GM06990 (cell line): ENCODE data around the gene NOL9.
A peak's percentile ranks its signal among the peaks of the same experiment; 100 is the strongest.

ENCODE experiments used
- DNase-seq: peaks from one replicate; pipeline ENCODE4 v3.0.0-alpha.2; 2011; ENCODE audit not compliant: insufficient read length; ENCODE audit errors: extremely low read depth
- H3K27me3 ChIP-seq: replicated peaks from 2 replicates; pipeline ENCODE4 v1.6.0; 2011; ENCODE audit warnings: low read length; ENCODE audit not compliant: control insufficient read depth, insufficient read depth
- H3K36me3 ChIP-seq: 2 replicates; pipeline ENCODE4 v1.5.1; 2011; ENCODE audit warnings: low read length; ENCODE audit not compliant: control insufficient read depth, insufficient read depth
- H3K4me3 ChIP-seq: replicated peaks from 2 replicates; pipeline ENCODE4 v1.5.1; 2011; ENCODE audit warnings: low read depth, mild to moderate bottlenecking, control low read depth, low read length
- TF ChIP-seq, protein P1 (sequence below): IDR thresholded peaks from 2 replicates; pipeline ENCODE4 v1.5.1; 2011; ENCODE audit warnings: low read length, control low read depth, mild to moderate bottlenecking, inconsistent platforms; ENCODE audit not compliant: insufficient read depth, poor library complexity, severe bottlenecking

NOL9 gene

DNA sequence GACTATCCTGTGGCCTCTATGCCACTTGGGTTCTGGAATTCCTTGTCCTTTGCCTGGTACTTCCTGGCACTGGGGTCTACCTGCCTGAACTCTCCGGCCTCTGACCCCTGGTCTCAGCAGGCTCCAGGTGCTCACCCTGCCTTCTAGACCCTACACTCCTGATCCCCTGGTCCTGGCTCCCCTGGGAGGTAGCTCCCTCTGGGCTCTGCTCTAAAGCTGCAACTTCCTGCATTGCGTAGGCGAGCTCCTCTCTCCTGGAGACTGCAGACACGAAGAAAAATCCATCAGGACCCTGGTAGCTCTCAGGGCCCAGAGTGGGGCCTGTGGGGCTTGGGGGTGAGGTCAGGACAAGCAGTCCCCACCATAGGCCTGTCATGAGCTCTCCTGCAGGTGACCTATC, 55.0 kb downstream of the NOL9 start:
- H3K4me3 ChIP-seq, result no peak overlapping the region
- no peaks in the 10 kb centered on the region for H3K36me3 ChIP-seq
- H3K27me3 ChIP-seq, result no peaks in the 10 kb centered on the region; the same call in 1 of the 2 replicates
- TF ChIP-seq, protein P1, sequence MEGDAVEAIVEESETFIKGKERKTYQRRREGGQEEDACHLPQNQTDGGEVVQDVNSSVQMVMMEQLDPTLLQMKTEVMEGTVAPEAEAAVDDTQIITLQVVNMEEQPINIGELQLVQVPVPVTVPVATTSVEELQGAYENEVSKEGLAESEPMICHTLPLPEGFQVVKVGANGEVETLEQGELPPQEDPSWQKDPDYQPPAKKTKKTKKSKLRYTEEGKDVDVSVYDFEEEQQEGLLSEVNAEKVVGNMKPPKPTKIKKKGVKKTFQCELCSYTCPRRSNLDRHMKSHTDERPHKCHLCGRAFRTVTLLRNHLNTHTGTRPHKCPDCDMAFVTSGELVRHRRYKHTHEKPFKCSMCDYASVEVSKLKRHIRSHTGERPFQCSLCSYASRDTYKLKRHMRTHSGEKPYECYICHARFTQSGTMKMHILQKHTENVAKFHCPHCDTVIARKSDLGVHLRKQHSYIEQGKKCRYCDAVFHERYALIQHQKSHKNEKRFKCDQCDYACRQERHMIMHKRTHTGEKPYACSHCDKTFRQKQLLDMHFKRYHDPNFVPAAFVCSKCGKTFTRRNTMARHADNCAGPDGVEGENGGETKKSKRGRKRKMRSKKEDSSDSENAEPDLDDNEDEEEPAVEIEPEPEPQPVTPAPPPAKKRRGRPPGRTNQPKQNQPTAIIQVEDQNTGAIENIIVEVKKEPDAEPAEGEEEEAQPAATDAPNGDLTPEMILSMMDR, result no peak
- no peak for DNase-seq

GRCh38 chr1:6498576-6499111, 55.7 kb downstream of the NOL9 start:
- TF ChIP-seq, protein P1, result no peak

GRCh38 chr1:6497867-6498575, 56.3 kb downstream of the NOL9 start:
- Histone ChIP-seq H3K27me3 (no peaks in the 10 kb centered on the region; the same call in 1 of the 2 replicates), H3K36me3 (no peaks in the 10 kb centered on the region), H3K4me3 (peak overlapping the region; percentile 59)
- DNase-seq, result no peak
- TF ChIP-seq, protein P1, result no peak

More at GRCh38 chr1:6498576-6499111, 55.7 kb downstream of the NOL9 start:
- no peak overlapping the region for H3K4me3 ChIP-seq
- H3K27me3 ChIP-seq, result no peaks in the 10 kb centered on the region; the same call in 1 of the 2 replicates
- no peaks in the 10 kb centered on the region for H3K36me3 ChIP-seq
- no peak for DNase-seq

DNA sequence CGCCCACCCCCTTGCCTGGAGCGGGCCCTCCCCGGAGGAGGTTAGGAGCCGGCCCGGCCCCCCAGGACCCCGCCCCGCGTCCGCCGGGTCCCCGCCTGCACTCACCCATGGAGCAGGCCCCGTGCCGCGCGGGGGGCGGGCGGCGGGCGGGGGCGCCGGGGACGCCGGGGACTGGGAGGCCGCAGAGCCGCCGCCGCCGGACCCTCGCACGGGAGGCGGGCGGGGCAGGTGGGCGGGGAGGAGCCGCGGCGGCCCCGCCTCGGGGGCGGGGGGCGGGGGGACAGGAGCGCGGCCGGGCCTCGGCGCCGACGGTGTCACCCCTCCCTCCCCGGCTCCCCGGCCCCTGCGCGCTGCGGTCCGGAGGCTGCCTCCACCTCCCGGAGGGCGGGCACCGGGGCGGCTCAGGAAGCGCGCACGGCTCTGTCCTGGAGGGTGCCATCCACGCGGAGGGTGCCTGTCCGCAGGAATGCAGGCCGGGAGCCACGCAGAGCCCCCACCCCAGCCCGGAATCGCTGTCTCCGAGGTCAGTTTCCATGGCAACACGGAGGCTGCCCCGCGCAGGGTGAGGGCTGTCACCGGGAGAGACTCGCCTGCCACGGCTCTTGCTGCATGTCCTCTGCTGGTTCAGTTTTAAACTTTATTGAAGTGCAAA, 57.0 kb downstream of the NOL9 start:
- H3K27me3 ChIP-seq, result no peaks in the 10 kb centered on the region; the same call in 1 of the 2 replicates
- H3K4me3 ChIP-seq, result peak overlapping the region; percentile 59
- DNase-seq, result peak; percentile 29

DNA sequence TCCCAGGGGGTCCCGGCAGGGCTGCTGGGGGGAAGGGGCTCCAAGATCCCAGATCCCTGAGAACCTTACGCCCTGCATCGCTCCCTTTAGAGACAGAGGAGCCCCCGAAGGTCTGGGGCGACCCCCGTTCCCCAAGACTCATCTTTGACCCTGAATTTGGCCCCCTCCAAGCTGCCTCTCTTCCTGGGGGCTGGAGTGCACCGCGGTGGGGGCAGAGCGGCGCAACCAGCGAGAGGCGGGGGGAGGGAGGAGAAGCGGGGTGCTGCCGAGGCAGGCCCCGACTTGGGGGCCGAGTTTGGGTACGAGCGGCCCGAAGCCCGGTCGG, 57.5 kb downstream of the NOL9 start:
- no peaks in the 10 kb centered on the region for H3K36me3 ChIP-seq
- H3K27me3 ChIP-seq, result no peaks in the 10 kb centered on the region; the same call in 1 of the 2 replicates
- TF ChIP-seq, protein P1, result no peak
- no peak for DNase-seq
- no peak overlapping the region; the same call in 1 of the 2 replicates for H3K4me3 ChIP-seq

More for the DNA sequence above, 57.0 kb downstream of the NOL9 start:
- TF ChIP-seq, protein P1, result no peak
- H3K36me3 ChIP-seq, result no peaks in the 10 kb centered on the region
